DMS79 (cell line): Measurements from ENCODE around the gene P2RY1.
A peak's percentile ranks its signal among the peaks of the same experiment; 100 is the strongest.

Experiments
- DNase-seq: peaks from one replicate; lab custom pipeline; 2025; lab: John Stamatoyannopoulos, UW

Gene P2RY1, protein sequence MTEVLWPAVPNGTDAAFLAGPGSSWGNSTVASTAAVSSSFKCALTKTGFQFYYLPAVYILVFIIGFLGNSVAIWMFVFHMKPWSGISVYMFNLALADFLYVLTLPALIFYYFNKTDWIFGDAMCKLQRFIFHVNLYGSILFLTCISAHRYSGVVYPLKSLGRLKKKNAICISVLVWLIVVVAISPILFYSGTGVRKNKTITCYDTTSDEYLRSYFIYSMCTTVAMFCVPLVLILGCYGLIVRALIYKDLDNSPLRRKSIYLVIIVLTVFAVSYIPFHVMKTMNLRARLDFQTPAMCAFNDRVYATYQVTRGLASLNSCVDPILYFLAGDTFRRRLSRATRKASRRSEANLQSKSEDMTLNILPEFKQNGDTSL

DNA sequence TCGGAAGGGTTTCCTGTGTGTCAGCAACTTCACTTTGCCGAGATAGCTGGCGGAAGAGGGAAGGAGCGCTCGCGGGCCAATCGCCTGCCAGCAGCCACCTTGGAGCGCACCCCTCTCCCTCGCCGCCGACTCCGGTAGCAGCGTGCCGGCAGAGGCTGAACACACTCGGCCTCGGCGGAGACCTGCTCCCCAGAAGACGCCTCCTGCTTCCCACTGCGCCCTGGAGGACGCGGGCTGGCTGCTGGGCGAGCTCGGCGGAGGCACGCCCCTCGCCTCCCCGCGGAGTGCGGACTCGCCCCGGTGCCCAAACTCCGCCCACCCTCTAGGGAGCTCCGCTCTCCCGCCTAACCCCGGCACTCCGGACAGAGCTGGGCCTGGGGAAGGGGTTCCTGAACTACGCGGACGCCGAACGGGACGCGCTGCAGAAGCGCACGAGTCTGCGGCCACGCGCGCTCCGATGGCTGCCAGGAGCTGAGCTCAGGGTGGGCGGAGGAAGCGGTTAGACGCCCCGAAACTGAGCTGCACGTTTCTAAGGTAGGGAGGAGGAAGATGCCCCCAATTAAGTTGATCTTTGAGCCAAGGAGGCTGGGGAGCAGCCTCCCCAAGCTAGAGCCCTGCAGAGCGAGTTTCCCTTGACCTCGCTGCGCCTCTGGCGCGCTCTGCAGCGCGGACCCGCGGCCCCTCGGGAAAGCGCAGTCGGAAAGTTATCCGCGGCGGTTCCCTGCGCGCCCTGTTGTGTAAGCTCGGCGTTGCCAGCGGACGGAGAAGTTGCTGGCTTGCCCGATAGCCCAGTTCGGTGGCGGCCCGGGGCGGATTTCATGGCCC, at the start of gene P2RY1:
Gene P2RY1, plus strand, starts transcription at position 356 of the 825 bp plus-strand sequence. CDS start 652 bp downstream, outside the sequence.
- DNase-seq, result peak; percentile 4

DNA sequence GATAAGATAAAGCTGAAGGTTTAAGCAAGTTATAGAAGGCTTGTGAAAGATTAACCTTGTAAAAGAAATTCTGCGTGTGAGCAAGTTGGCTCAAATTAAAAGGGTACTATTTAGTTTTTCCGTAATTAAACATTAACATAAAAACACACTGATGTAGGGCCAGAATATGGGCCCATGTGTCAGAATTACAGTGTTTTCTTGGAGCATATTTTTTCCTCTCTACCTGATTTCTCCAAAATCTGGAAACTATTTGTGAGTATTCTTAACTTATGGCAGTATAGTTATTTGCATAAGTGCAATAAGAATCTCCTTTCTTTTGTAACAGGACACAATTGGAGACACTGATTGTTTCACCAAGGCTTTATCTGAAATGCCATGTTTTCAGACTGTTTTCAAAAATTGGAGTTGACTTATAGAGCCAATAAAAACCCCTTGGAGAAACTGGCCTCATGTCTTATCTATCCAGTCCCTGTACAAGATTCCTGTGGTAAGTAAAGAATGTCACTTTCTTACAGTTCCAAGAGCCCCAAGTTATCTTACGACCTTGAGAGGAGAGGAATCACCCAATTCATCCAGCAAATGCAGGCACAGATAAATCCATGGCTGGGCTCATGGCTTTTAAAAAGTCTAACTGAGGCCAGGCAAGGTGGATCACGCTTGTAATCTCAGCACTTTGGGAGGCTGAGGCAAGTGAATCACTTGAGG, 47.8 kb upstream of the P2RY1 start:
- DNase-seq, result no peak

DNA sequence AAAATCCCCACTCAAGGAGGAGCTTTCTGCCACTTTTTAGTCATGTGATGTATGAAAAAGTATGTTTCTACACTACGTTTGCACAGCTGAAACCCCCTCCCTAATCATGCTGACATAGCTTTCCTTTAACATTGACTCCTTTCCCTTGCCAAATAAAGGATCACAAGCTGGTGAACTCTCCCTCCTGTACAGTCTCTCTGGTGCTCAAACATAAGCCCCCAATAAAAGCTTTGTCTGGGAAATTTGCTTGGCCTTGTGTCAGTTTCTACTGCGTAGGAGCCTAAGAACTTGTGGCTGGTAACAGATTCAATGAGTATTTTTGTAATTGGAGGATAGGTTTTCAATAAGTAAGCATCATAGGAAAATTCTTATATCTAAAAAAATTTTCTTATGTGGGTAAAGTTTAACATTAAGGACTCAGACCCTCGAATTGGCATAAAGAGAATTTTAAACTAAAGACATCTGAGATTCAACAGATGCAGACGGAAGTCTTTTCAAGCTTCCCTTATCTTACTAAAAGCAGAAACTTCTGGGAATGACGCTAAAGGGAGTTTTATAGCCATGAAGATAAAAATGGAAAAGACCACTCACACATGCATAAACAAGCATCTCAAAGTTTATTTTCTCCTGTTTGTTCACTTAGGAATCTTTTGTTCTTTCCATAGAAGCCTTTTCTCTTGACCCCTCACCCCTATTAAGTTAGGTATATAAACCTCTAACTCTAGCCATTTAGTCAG, 44.1 kb upstream of the P2RY1 start:
- no peak for DNase-seq

DNA sequence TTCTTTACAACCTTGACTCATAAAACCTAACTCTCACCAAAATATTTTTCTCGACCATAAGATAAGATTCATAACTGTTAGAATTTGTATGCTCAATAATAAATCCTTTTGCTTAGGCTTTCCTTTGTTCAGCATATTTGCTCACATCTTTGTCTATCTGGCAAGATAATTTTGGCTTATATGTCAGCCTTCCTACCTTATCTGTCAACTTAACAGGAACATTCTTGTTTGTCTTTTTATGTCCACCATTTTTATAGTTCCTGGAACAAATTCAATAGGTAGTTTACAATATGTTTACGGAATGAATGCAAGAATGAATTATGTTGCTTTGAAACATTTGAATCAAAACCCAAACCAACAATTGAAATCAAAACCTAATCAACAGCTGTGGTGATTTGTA, 41.0 kb upstream of the P2RY1 start:
- no peak for DNase-seq

DNA sequence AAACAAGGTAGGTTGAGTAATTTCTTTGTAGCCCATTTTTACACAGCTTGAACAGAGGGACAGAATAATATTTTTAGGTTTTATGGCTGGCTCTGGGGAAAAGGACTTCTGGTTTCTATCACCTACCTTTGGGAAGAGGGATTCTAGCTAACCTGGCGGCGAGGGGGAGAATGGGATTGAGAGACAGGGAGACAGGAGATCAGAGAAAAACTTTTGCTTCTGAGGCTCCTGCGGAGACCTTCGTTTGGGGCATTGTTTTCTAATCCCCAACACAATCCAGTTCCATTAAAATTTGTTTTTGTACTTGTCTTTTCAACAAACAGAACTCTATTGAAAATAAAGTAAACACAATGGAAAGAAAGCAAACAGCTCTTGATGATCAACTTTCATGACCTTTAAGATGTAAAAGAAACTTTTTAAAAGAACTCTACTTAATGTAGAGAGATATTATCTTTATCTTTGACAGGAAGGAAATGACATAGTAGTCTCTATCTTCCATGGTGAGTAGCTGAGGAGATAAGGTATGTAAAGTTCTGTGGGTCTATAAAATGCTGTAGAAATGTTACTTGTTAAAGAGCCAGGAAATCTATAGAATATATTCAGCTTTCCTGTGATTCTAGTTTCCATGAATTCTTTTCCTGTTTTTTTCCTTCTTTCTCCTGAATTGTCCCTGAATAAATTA, 37.0 kb upstream of the P2RY1 start:
- DNase-seq, result no peak

DNA sequence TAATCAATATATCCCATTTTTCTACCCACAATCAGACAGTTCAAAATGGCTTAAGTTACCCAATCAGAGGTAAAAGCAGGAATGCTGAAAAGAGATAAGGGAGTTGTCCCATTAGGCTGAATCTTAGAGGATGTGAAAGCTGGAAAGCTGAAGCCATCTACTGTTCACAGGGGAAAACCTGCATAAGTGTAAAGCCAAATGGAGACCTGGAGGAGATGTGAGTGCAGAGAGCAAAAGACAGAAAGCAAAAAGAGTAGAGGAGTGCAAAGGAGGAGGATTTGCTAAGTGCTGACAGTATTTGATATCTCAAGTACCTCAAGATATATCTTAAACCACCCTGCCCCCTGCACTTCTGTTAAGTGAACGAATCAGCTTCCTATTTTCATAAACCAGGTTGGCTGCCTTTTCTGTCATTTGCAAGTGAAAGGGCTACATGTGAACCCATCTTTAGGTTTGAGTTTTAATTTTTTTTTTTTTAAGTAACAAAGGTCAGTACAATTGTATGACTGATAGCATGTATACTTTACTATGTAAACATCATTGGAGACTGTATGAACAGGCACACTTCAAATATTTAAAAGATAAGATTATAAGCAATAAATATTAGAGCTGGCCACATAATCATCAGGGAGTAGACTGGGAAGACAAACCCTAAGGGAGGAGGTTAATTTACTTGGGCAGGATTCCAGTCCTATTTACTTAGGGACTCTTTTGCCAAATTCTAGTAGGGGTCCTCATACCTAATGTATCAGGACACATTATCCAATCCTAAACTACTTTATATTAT, 22.8 kb upstream of the P2RY1 start:
- DNase-seq, result no peak

DNA sequence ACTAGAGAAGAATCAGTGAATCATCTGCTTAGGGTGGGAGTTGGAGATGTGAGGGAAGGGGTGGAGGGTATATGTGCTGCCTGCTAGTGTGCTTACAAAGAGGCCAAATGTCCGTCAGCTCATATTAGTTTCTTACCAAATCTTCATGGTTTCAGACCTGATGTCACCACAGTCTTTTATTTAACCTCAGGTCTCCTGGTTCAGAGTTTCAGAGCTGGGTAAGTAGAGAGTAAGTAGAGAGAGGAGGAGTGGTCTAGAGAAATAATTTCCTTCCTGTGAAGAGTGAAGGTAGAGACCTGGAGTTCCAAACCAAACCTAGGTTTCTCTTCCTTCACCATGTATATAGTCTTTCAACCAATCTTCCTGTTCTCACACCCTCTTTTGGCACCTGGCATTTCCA, 17.5 kb upstream of the P2RY1 start:
- no peak for DNase-seq

DNA sequence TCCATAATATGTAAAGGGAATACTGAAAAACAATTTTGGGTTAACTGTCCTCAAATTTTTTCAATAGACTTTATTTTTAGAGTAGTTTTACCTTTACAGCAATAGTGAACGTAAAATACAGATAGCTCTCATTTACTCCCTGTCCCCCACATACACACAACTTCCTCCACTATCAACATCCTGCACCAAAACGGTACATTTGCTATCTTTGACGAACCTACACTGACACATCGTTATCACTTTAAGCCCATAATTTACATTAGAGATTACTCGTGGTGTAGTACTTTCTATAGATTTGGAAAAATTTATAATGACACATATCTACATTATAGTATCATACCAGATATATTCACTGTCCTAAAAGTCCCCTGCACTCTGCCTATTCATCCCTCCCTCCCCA, 16.9 kb upstream of the P2RY1 start:
- DNase-seq, result no peak

DNA sequence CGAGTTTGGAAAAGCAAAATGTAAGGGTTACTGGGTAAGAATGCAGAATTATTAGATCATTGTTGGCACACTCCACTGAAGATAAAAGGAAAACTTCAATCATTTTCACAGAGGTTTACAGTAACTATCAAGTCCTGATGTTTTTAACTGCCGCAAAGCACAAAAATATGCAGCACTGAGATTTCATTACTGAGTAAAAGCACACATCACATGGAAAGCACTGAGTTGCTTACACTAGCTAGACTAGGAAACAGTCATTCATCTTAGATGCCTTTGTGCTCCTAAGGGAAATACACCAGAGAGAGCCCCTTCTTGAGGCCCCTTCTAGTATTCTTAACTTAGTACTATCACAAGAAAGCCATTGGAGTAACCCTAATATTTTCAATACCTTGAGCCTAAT, 11.8 kb upstream of the P2RY1 start:
- DNase-seq, result no peak

DNA sequence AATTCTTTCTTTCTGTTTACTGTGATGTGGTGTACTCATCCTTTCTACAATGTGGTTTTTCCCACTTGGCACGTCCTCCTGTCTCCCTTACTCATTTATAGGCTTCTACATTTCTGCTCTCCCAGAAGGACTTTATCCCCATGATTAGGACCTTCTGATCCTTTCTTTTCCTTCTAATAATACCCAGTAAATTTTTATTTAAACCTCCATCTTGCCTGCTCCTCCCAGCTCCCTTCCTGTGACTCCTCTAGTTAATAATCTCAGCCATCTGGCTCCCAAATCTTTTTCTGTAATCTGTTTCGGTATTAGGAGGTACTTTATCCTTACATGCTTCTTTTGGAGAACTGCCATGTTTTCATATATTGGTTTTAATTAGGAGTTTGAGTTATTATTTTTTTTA, 11.2 kb upstream of the P2RY1 start:
- no peak for DNase-seq

DNA sequence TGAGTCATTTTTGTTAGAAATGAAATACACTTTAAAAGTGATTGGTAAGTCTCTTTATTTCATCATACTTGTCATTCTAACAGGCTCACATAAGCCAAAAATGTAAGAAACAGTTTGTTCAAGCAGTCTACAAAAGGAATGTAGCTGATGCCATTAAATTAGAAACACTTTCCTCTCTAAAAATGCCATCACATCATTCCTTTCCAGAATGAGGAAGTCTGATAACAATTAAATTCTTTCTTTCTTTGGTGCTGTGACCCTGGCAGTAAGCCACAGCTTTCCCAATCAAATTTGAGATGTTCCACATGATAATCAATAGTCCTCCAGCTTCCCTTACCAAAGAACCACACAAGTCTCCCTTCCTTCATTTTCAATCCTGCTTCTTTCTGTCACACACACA, 9.4 kb upstream of the P2RY1 start:
- DNase-seq, result no peak

DNA sequence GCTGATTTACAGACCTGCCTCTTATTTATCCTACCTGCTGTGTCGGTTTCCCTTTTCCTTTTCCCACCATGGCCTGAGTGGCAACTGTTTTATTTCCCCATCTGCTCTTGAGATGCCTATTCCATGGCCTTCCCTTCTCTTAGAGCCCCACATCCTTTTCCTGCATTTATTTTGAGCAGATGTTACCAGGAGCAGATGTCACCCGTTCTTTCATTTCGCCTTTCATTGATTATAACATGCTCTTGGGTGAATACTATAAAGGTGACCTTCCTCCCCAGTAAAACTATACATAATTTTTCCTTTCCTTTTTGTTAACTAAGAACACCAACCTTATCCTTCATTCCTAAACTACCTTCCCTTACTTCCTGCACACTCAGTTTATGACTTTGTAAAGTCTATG, 8.5 kb upstream of the P2RY1 start:
- DNase-seq, result no peak

DNA sequence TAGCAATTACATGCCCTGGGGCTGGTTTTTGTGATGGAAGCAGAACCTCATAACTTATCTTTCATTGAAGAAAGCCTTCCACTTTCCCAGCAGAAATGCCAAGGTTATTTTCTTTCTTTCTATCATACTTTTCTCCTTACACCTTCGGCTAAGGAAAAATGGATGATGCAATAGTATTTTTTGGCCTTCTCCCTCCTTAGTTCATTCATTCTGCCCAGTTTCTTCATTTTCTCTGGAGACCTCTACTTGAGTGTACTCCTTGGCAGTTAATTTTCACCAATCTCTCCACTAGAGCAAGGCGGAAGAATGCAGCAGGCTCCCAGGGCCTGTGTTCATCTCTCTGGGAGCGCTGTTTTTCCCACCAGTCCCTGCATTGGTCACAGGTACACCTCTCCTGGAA, 7.6 kb upstream of the P2RY1 start:
- no peak for DNase-seq

DNA sequence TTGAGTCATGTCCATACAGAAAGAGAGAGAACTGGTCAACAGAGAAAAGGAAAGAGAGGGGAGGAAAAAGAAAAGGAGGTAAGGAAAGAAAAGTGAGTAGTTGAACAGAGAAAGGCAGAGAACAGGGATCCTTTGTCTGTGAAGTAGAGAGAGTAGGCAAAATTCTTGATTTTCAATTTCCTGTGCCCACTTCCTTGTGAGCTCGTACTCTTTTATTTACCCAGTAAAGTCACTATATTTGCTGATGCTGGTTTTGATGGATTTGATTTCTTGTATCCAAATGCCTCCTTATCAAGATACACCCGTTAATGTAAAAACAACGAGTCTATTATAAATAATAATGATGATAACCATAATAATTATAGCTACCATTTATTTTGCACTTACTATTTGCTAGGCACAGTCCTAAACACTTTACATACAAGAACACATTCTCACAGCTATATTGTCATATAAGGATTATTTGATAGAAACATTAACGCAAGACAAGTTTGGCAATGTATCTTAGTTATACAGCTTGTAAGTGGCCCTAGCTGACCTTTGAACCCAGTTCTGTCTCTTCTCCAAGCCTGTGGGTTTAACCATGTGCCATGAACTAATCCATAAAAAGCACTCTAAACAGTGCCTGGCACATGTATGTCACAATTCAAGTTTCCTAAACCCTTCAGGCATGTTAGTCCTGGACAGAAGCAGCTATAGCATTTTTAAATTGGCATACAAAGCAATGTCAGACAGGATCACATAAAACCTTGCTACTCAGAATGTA, 6.7 kb upstream of the P2RY1 start:
- no peak for DNase-seq

DNA sequence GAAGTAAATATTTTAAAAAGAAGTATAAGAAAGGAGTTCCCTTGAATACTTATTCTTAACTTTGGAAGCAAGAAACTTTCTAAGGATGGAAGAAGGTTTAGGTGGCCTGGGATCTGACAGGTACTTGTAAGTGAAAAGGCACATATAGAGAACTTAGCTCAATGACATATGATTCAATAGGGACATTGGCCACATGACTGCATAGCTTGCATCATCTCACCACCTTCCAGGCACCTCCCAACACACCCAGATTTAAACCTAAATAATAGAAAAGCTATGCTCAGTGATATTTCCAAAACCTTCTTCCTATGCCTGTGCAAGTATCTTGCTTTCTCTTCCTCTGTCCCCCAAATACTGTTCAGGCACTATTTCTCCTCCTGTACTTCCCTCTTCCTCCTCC, 4.7 kb upstream of the P2RY1 start:
- DNase-seq, result no peak

DNA sequence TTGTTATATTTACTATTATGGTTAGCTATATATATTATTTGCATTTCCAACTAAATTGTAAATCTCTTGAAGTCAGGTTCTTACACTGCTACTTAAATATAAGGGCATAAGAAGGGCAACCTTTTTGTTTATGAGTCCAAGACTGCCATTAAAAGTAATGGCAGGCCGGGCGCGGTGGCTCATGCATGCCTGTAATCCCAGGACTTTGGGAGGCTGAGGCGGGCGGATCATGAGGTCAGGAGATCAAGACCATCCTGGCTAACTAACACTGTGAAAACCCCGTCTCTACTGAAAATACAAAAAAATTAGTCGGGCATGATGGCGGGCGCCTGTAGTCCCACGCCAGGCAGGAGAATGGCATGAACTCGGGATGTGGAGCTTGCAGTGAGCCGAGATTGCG, 2.9 kb upstream of the P2RY1 start:
- no peak for DNase-seq

DNA sequence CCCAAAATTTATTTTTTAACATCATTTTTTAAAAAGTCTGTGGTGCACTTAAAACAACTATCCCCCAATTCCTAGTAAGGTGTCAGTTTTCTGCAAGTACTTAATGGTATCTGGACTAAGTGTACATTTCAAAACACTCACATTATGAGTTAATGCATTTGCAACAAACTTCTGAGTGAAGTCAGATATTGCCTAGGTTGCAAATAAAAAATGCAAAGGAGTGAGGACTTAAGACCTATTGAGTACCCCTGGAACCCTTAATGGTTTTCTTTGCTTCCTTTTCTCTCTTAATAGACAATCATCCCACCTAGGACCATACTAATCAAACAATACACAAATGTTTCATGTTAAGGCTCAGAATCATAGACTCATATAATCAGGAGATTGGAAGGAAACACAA, 1.8 kb upstream of the P2RY1 start:
- DNase-seq, result no peak

DNA sequence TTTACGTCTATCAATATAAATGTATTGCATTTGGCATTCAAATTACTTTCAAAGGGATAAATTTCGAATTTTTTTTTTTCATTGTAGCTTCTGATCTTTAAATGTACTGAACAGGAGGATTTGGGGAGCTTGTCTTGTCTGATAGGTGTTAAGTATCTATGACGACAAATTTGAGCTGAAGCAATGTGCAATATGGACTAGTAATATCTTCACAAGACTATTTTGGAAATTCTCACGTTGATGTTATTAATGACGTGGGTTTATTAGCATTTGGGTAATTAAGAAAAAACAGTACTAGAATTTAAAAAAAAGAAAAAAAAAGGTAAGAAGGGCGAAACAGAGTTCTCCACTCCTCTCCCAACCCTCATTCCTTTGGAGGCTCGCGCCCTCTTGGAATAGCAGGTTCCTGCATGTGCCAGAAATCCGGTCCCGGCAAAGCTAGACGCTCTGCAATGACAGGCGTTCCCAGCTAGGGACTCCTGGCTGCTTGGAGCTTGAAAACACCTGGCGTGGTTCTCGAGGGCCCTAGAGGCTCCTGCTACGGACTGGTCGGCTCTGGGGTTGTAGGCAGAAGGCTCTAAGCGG, 648 bp upstream of the P2RY1 start:
- no peak for DNase-seq

DNA sequence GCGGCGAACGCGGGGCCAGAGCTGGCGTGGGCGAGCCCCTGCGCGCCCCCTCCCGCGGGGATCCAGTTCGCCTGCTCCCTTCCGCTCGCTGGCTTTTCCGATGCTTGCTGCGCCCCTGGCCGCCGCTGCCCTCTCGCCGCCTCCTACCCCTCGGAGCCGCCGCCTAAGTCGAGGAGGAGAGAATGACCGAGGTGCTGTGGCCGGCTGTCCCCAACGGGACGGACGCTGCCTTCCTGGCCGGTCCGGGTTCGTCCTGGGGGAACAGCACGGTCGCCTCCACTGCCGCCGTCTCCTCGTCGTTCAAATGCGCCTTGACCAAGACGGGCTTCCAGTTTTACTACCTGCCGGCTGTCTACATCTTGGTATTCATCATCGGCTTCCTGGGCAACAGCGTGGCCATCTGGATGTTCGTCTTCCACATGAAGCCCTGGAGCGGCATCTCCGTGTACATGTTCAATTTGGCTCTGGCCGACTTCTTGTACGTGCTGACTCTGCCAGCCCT, 721 bp downstream of the P2RY1 start:
- DNase-seq, result no peak
